GM18873 (cell line): ENCODE results near the gene METTL1.
"Not testable (repeated sequence)": the region's sequence is repeated elsewhere in the genome, so short reads cannot be mapped to it uniquely, and the experiment has no call there.

Experiments used
- ATAC-seq: cut with Tn5 transposase; IDR thresholded peaks from one replicate; pipeline ENCODE4 v1.9.1; 2021; ENCODE audit warnings: mild to moderate bottlenecking, moderate library complexity, moderate number of reproducible peaks; ENCODE audit not compliant: unreplicated experiment, low FRiP score

The METTL1 gene

DNA sequence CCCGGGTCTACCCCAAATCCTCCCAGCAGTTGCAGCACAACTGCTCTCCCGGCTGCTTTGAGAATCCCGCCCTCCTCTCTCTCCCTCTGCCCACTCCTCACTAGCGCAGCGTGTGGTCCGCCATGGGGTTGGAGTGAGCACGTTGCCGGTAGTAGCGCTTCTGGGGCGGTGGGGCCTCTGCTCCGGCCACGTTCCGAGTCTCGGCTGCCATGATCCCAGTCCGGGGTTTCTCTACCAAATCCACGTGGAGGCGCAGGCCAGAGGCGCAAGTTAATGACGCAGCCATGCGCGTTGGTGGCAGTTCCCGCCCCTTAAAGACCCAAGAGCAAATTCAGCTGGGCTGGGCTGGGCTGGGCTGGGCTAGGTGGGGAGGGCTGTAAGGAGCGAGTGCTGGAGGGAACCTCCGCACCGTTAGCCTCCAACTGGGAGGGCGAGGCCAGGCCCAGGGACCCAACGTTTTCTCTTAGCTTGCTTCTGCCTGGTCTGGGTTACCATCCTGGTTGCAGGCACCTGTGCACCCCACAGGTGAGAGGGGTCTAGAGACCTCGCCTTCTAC is at the start of gene METTL1:
METTL1 (minus strand) TSS at position 233 of the 556 bp plus-strand sequence; CDS start at position 211, 22 bp downstream.
- peak; percentile 82 for ATAC-seq

DNA sequence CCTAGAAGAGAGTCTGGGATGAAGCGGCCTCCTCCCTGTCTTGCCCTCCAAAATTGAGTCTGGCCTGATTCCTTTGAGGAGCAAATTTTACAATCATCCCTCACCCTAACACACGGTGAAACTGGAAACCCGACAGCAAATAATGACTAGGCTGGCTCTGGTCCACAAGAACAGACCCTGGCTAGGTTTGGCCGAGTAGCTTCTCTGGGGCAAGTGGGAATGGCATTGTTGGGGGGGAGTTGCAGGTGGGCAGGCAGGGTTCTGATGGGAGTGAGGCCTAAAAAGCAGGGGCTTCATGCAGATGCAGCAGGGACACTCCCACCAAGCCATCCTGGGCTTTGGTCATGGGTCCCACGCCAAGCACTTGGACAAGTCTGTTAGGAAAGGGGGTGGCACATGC is 49.1 kb upstream of the METTL1 start:
- not testable (repeated sequence) for ATAC-seq

DNA sequence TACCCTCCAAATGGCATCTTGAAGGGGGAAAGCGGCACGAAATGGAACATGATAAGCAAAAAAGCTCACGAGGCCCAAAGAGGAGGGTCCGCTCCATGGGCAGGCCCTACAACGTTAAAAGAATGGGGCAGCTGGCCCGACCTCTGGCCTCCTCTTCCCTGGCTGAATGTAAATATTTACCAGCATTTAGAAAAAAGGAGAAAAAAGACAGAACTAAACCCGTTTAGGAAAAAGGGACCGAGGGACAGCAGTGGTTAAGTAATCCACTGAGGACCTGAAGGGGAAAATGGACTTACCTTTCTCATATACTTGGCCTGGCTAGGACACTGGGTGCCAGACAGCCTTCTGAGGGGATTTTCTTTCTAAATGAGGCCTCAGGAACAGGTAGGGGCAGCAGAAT is 48.2 kb upstream of the METTL1 start:
- ATAC-seq: not testable (repeated sequence)

DNA sequence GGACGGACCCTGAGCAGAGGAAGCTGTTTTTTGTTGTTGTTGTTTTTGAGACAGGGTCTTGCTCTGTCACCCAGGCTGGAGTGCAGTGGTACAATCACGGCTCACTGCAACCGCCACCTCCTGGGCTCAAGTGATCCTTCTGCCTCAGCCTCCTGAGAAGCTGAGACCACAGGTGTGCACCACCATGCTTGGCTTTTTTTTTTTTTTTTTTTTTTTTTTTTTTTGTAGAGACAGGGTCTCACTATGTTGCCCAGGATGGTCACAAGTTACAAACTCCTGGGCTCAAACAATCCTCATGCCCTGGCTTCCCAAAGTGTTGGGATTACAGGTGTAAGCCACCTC is 46.1 kb upstream of the METTL1 start:
- not testable (repeated sequence) for ATAC-seq

- no peak for ATAC-seq
Measured at GRCh38 chr12:57817261-57817989, 45.5 kb upstream of the METTL1 start.

- ATAC-seq: no peak
Measured at GRCh38 chr12:57816855-57817151, 44.9 kb upstream of the METTL1 start.

DNA sequence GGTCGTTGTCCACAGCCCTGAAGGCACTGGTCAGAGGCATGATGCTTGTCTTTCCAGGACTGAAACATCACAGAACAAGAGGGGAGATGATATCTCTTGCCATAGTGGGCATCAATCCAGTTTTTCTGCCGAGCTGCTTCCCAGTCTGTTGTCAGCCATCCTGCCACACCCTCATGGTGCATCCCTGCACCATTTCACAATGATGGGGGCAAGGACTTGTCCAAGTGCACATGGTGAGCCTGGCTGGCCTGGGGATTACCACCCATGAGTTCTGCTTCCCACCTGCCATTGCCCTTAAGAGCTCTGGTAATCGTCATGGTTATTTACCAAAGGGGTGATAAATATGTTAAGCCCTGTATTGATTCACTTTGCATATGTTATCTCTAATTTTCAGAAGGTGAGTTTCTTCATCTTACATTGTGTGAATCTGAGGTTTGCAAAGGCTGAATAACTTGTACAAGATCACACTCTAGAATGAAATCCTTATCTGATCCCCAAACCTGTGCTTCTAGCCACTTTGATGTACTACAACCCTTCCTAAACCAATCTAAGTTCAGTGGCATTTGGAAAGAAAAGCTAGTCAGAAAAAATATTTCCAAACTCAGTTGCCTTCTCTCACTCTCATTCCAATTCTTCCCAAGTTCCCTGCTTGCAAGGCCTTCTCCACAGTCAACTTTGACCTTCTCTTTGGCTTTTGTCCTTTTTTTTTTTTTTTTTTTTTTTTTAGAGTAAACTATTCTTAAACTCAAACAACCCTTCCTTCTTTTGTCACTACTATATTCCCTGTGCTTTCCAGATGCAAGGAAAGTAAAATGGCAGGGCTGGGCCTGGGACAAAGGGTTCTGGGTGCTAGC is 44.3 kb upstream of the METTL1 start:
- ATAC-seq: no peak

GRCh38 chr12:57815177-57816000 is 43.5 kb upstream of the METTL1 start:
- no peak for ATAC-seq

- no peak for ATAC-seq
Measured at GRCh38 chr12:57813971-57814772, 42.3 kb upstream of the METTL1 start.

GRCh38 chr12:57813111-57813970 is 41.4 kb upstream of the METTL1 start:
- ATAC-seq: no peak

DNA sequence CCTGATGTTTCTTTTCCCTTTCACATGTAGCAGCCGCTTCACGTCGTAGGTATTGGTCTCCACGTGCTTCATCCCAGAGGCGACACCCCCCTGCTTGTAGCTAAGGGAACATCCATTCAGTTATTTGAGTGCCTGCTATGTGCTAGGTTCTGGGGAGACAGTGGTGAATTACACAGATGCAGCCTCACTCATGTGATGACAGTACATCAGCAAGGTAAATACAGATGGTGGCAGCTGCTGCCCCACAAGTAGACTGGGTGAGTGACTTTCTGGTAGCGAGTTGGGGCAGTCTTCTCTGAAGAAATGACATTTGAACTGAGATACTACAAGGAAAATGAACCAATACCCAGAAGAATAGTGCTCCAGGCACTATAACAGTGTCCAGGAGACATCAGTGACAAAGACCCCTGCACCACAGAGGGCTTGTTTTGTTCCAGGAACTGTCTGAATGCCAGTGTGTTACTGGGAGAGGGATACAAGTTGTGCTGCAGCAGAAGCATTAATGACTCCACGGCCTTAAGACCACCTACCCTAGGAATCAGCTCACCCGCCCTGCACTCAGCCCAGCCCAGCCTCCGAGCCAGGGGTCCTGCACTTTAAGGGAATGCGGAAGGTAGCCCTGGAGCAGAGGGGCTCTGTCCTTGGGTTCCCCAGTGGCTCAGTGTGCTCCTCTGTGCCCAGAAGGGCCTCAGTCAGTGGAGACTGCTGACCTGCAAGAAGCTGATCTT is 39.3 kb upstream of the METTL1 start:
- no peak for ATAC-seq

GRCh38 chr12:57810450-57810849 is 38.5 kb upstream of the METTL1 start:
- no peak for ATAC-seq

DNA sequence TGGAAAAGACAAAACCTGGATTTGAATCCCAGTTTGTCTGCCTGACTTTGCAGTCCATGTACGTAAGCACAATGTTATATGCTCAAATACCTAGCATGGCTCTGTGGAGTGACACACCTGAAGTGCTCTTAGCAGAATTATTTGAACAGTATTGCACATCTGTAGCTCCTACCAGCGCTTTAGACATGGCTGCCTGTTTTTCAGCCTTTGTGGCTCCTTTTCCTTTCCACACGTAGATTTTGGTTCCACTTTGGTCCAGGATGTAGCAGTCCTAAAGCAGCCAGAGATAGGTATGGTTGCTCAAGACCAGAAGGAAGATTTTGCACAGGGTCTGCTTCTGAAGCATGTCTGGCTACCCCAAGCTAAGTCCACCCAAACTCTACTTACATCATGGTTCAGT is 37.5 kb upstream of the METTL1 start:
- ATAC-seq: no peak

GRCh38 chr12:57808351-57808750 is 36.4 kb upstream of the METTL1 start:
- ATAC-seq: no peak

- no peak for ATAC-seq
Measured at GRCh38 chr12:57807285-57807684, 35.4 kb upstream of the METTL1 start.

DNA sequence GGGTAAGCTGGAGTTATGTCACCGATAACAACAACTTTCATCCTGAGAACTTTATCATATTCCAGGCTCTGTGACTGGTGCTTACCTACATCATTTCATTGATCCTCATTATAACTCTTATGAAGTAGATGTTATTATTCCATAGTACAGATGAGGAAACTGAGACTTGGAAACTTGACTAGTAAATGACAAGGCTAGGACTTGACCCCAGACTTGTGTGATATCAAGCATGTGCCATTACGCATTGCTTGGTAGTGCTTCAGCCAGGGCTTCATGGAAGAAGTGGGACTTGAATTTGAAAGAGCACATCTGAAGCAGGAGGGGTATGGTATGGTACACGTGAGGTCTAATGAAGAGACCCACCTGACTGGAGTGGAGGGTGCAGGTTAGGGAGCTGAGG is 34.8 kb upstream of the METTL1 start:
- no peak for ATAC-seq

DNA sequence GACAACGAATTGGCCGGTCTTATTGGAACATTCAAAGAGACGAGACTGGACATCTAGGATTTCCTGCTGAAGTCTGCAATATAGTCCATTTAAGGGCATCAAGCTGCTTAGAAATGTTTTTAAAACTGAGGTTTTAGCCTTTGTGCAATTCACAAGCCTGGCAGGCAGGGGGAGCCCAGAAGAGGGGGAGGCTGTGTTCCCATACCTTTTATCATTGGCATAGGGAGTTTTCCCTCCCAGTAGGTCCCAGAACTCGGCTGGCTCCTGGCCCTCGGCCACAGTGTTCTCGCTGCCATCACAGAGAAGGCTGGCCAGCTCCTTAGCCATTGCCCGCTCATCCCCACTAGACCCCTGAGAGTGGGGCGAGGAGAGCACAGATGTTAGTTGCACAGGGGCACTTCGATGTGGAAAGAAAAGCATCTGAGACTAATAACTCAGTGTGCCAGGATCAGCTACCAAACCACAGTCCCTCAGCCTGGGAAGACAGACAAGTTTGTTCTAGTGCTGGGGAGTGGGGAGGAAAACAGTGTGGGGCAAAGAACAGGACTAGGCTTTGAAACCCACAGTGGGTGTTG is 31.5 kb upstream of the METTL1 start:
- no peak for ATAC-seq

GRCh38 chr12:57802607-57803006 is 30.7 kb upstream of the METTL1 start:
- no peak for ATAC-seq
